Femur (tissue), 1 donor: ENCODE measurements around the gene HMCN2.

Experiments
- DNase-seq: peaks from one replicate; pipeline ENCODE4 v3.0.0-alpha.2; 2017

The HMCN2 gene

DNA sequence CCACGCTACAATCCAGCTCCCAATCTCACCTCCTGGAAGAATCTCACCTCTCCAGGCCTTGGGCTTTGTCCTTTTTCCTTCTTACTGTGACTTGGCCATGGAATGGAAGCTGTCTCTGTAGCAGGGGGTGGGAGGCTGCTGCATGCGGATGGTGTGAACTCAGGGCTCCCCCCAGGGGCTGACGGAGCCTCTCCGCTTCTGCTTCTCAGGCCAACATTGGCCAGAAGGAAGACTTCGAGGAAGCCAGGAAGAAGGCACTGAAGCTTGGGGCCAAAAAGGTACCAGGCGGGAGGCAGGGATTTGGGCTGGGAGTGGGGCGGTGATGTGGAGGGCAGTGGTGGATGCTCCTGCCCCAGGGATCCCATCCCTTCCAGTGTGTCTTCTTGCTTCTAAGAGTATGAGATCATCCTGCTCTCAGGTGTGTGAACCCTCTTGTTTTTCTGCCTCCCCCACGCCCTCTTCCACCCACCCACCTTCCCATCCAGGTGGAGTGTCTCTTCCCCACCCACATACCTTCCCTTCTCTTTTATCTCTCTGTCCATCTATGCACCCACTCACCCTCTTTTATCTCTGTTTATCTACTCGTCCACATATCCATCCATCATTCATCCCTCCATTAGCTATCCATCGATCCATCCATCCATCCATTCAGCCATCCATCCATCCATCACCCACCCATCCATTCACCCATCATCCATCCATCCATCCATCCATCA, 188.7 kb downstream of the HMCN2 start:
- no peak for DNase-seq

DNA sequence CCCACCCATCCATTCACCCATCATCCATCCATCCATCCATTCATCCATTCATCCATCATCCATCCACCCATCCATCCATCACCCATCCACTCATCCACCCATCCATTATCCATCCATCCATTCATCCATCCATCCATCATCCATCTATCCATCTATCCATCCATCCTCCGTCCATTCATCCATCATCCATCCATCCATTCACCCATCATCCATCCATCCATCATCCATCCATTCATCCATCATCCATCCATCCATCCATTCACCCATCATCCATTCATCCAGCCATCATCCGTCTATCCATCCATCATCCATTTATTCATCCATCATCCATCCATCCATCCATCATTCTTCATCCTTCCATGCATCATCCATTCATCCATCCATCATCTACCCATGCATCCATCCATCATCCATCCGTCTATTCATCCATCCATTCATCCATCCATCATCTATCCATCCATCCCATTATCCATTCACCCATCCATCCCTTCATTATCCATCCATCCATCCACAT, 189.3 kb downstream of the HMCN2 start:
- DNase-seq: no peak

DNA sequence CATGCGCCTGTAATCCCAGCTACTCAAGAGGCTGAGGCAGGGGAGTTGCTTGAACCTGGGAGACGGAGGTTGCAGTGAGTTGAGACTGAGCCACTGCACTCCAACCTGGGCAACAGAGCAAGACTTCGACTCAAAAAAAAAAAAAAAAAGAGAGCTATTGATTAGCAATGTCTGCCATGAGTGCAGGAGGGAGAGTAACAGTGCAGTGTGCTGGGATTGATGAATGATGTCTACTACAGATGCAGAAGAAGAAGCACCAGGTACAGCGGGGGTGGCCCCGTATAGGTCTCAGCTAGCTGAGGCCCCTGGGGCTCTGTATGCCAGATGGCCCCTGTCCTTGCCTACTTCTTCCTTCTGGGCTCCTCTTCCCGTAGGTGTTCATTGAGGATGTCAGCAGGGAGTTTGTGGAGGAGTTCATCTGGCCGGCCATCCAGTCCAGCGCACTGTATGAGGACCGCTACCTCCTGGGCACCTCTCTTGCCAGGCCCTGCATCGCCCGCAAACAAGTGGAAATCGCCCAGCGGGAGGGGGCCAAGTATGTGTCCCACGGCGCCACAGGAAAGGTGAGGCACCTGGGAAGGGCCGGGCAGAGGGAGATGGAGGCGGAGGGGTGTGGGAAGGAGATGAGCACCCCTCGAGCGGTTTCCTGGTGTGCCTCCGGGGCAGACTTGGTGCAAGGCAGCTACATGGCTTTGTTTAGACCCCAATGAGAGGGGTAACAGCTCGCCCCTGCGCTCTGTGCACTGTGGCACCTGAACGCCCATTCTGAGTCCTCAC, 192.7 kb downstream of the HMCN2 start:
- DNase-seq: no peak

DNA sequence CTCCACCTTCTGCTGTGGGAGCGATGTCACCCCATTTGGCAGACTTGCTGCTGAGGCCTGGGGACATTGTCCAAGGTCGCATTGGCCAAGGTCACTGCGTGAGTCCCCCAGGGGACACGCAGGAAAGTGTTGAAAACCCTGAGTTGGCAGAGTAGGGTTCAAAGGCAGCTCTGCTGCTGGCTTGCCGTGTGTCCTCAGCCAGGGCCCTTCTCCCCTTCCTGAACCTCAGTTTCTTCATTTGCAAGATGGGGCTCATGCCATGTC, 193.2 kb downstream of the HMCN2 start:
- no peak for DNase-seq

DNA sequence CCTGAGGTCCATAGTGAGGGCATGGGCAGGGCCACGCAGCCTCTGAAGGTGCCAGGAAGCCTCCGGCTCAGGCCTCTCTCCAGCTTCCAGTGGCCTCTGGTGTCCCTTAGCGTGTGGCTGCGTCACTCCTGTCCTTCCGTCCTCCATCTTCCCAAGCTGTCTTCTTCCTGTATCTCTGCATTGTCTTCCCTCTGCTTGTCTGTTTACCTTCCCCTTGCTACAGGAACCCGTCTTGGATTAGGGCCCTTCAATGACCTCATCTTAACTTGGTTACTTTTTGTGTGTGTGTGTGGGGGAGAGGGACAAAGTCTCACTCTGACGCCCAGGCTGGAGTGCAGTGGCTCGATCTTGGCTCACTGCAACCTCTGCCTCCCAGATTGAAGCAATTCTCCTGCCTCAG, 193.6 kb downstream of the HMCN2 start:
- no peak for DNase-seq

DNA sequence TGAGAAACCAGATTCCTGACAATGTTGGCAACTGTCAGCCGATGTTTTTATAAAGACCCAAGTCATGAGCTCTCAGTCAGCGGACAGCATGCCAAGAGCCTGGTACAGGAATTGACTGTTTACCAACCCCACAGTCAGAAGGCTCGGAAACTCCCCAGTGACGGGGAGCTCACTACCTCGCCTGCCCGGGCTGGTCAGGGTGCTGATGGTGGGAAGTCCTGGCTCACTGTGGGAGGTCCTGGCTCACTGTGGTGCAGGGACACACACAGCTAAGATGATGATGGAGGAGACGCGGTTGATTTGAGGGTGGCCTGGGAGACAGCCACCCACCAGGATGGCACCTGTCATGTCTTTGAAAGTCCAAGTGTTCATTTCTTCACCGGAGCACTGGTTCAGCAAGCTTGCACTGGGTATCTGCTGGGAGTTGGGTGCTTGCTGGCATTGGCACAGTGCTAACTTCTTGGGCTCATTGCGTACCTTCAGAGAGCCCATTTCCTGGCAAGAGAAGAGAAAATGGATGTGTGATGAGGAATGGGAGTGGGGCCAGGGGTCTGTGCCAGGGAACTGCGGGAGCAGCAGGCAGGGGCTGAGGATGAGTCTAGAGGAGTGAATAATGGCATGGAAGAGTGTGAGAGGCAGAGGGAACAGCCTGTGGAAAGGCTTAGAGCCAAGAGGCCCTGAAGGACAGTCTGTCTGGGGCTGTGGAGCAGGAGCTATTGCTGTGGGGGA, 194.5 kb downstream of the HMCN2 start:
- DNase-seq: no peak

DNA sequence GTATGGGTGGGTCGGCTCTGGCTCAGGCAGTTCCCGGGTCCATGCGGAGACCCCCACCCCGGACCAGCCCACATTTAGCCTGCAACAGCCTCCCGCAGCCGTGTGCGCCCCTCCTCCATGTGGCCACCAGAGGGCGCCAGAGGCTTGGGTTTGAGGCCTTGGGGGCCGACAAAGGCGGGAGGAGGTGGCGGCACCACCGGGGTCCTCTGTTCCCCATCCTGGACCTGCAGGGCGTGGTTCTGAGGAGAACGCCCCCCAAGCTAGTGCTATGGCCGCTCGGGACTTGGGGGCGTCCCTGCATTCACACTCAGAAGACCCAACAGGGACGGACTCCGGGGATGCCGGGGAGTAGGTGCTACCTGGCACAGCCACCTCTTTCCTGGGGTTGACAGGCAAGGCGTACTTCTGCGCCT, 195.7 kb downstream of the HMCN2 start:
- DNase-seq: peak; percentile 66

DNA sequence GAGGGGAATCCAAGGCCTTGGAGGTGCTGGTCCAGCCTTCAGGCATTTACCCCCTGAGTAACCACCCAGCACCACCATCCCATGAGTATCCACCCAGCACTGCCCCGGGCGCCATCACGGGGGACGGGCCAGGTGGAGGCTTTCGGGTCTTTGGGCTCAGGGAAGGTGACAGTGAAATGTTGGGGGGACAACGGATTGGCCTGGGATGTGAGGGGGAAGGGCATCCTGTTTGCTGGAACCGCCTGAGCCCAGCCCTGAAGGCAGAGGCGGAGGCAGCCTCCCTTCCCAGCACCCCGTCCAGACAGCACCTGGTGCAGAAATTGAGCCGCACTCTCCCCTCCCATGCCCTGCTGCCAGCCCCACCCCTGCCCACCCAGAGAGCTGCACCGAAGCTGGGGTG, 196.2 kb downstream of the HMCN2 start:
- DNase-seq: no peak

DNA sequence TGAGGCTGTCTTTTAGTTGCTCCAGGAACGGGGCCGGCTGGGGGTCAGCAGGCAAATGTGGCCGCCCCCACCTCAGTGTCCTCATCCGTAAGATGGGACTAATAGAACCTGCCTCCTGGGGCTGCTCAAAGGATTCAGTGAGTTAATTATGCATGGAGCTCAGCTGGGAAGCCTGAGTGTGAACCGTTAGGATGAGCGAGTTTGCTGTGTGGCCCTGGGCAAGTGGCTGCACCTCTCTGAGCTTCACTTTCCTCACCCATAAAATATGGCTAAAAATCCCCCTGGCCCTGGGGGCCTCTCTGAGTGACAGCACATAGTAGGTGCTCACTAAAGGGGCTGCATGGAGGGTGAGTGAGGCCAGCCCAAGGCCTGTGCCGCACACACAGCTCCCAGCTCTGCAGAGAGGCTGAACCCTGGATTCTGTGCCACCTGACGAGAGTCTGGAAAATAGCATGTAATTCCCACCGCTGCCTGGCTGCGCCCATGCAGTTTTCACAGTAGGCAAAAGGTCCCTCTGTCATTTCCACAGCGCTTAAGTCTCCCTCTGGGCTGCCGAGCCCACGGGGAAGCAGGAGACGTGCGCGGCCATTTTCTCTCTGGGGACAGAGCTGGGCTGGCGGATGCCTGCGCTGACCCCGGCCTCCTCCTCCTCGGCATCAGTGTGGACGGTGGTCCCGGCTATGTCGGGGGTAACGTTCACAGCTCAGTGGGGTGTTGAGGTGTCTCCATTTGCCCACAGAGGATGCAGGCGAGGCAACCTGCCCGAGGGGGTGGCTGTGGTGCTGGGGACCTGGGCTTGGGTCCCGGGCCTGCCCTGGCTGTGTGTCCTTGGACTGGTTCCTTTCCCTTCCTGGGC, 197.4 kb downstream of the HMCN2 start:
- DNase-seq: no peak

DNA sequence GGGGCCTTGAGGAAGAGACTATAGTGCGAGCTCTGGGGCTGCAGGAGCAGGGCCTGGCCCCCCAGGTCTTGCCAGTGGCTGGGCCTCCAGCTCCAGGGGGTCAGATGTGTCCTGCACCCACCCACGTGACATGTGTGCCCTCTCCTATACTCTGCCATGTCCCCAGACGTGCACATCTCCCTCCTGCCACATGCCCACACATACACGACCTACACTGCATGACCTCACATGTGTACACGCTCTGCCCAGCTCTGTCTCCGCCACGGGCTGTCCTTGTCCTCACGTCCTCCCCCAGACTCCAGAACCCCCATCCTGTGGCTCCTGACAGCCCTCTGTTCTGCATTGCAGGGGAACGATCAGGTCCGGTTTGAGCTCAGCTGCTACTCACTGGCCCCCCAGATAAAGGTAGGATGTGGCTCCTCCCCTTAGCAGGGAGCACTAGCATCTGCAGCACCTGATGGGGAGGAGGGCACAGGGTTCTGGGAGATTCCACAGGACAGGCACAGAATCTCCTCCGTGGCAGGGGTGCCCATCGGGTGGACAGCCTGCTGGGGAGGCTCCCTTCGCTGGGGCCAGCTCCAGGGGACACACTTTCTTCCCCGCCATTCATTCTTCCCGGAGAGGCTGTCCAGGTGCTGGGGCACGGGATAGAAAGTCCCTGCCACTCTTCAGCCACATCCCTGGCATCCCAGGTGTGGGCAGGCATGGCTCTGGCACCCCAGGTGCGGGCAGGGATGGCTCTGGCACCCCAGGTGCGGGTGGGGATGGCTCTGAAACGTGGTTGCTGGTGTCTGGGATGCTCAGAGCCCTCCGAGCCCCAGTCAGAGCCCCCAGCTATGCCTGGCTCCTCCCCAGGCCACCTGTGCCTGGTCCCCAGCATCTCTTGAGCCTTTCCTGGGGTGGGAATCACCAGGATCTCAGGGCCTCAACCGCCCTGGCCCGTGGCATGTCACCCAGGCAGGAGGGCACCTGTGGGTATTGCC, 198.5 kb downstream of the HMCN2 start:
- no peak for DNase-seq

DNA sequence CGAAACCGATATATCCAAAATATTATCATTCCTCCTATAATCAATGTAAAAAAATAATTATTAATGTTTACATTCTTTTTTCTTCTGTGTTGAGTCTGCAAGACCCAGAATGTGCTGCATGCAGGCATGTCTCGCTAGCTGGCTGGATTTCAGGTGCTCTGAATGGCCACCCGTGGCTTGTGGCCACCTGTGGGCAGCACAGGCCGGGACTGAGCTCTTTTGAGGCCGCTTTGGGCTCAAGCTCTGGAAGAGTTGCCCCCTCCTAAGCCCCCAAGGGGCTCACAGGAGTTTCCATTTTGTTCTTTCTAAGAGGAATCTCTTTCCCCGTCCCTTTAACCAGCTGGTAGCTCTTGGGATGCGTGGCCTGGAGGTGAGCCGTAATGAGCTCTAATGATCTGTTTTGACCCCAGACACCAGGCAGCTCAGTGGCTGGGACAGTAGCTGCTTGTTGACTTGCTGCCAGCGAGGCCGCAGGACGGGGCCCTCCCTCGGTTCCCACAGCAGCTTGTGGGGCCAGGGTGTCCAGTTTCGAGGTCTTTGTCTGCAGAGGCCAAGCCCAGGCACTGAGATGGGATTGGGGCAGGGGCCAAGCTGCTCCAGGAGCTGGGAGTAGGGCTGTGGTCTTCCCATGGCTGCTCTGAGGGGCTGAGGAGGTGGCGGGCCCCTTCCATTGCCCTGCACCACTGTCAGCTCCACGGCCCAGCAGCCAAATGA, 200.0 kb downstream of the HMCN2 start:
- peak; percentile 64 for DNase-seq

DNA sequence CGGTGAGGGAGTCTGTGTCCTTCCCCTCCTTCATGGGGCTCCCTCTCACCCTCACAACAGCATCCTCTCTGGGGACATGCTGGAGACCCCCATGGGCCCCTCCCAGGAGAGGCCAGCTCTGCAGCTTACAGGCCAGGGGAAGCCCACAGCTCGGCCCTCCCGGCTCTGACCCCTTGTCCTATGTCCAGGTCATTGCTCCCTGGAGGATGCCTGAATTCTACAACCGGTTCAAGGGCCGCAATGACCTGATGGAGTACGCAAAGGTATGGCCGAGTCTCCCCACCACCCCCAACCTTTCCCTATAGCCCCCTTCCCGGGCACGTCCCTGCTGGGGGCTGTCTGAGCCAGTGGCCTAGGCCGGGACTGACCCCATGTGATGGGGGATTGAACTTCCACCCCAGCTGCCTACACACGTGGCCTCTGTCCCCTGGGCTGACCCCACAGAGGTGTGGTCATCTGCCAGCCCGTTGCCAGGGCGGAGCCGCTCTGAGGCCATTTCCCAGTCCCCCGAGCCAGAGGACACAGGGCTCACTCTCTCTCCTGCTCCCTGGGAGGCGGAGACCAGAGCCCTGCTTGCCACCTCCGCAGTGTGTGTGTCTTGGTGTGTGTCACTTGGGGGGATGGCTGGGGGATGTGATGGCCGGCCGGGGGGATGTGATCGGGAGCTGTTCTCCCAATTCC, 201.1 kb downstream of the HMCN2 start:
- no peak for DNase-seq

DNA sequence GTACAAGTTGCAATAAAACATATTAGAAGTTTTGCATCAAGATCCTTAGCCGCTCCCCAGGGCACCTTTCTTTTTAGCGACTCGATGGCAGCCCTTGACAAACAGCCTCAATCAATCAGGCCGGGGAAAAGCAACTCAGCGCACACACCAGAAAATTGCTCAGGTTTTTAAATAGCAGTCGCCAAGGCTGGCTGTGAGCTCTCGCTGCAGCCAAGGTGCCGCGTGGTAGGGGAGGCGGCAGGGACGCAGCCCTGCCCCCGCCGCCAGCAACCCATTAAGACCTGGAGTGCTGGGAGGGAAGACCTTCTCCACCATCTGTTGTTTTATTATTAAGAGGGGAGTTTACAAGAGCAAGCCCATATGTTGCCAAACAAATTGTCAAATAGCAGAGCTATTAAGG, 201.8 kb downstream of the HMCN2 start:
- no peak for DNase-seq

DNA sequence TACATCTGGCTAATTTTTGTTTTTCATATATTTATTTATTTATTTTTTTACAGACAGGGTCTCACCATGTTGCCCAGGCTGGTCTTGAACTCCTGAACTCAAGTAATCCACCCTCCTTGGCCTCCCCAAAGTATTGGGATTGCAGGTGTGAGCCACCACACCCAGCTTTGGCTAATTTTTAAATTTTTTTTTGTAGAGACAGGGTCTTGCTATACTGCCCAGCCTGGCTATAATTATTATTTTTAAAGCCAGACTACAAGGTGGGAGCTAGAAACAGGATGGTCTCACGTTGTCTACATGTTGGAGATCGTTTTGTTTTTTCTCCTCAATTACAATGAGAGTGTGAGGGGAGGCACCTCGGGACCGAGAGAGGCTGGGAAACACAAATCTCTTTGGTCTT, 203.0 kb downstream of the HMCN2 start:
- DNase-seq: no peak

DNA sequence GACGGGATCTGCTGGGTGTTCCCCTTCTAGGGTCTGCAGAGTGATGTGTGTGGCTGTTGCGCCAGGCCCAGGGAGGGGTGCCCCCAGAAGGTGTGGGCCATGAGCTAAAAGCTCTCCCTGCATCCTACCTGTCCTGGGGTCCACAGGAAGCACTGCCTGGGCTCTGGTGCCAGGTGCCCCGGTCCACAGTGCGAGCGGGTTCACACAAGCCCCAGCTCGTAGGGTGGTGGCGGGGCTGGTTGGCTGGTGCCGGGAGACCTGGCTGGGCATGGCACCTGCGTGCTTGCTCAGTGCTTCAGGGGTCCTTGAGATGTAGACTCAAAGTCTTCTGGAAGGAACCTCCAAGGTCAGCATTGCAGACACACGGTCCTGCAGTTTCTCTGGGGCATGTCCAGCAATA, 204.7 kb downstream of the HMCN2 start:
- no peak for DNase-seq

DNA sequence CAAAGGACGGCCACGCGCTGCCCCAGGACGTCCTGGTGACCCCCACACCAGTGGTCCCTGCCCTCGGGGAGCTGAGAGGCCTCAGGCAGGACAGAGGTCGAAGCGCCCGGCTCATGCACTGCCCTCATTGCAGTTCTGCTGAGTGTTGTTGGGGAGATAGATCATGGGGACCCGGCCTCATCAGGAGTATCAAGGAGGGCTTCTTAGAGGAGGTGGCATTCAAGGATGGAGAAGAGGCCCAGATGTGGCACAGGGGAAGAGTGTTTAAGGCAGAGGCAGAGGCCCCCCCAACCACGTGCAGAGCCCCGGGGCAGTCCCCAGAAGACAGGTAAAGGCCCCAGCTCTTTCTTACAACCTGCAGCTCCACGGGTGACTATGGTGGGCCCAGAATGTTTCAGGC, 205.4 kb downstream of the HMCN2 start:
- no peak for DNase-seq

DNA sequence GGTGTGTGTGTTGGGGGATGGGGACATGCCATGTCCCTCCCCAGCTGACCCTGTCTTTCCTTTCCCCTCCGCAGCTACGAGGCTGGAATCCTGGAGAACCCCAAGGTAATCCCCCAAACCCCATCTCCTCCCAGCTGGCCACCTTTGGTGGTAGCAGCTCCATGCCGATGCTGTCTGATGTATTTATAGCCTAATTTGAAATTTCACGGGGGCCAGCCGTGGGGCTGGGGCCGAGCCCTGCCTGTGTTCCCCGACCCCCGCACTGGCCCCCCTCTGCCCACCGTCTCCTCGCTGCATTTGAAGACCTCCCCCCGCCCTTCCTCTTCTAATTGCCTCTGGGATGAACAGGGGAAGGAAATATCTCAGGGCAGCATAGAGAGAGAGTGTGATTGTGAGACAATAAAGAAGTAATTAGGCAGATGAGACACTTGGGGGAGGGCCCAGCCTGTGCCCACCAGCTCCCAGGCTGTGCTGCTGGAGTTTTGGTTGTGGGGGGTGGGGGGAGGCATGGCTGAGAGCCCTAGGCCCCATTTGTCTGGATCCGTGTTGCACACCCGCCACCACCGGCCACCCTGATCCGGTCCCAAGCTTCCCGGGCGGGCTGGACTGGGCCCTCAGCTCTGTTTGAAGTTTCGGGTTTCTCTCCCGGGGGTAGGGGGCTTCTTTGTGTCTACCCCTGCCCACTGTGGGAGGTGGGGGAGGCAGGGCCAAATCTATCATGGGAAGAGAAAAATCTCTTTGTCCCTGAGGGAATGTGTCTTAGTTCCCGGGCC, 206.0 kb downstream of the HMCN2 start:
- no peak for DNase-seq

DNA sequence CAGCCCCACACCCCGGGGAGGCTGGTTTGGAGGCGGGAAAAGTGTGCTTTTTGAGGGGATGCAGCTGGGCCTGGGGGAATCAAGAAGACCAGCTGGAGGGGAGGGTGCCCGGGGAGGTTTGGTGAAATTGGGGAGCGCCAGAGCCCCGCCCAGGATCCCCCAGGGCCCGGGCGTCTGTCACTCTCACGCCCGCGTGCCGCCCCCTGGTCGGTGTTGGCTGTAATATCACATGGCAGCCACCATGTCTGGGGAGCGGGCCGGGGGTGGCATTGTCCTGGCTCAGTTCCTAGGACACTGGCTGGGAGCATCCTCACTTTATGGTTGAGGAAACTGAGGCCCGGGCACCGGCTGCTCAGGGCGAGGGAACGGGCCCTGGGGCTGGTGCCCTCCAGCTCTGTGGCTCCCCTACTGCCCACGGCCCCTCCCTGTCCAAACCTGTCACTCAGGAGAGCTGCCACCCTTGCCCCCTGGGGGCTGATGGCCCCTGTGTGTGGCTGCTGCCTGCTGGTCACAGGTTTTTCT, 206.7 kb downstream of the HMCN2 start:
- DNase-seq: no peak

DNA sequence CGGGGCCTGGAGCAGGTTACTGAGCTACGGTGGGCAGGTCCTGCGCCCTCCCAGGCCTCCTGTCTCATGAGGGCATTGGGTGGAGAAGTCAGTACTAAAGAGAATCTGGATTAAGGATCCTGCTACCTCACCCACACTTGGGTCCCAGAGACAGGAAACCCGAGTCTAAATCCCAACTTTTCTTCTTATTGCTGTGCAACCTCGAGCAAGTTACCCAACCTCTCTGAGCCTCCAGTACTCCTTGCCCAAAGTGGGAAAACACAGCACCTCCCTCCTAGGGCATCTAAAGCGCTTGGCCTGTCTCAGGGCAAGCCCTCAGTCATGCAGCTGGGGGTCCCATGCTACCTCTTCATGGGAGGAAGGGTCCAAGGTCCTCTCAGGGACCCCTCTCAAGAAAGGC, 207.4 kb downstream of the HMCN2 start:
- no peak for DNase-seq
